22Rv1 (cell line): Measurements from ENCODE around the gene AFG3L2.

ENCODE experiments used
- H3K27ac ChIP-seq: fragments of 450-650 bp; 2 replicates; pipeline ENCODE4 v1.5.1; 2017
- CTCF ChIP-seq: fragments of 450-650 bp; IDR thresholded peaks from 2 replicates; pipeline ENCODE4 v1.5.1; 2017; ENCODE audit warnings: mild to moderate bottlenecking
- ZFX ChIP-seq: fragments of 450-650 bp; IDR thresholded peaks from 2 replicates; pipeline ENCODE4 v1.6.1; 2017; ENCODE audit warnings: antibody characterized with exemption, borderline replicate concordance

AFG3L2 gene

GRCh38 chr18:12369211-12369610 lies 7.8 kb downstream of the AFG3L2 start:
- TF ChIP-seq ZFX (no peak), CTCF (no peak)
- H3K27ac ChIP-seq, result no peak overlapping the region

GRCh38 chr18:12366784-12367183 lies 10.2 kb downstream of the AFG3L2 start:
- TF ChIP-seq CTCF (no peak), ZFX (no peak)

GRCh38 chr18:12366379-12366778 lies 10.6 kb downstream of the AFG3L2 start:
- no peak overlapping the region for H3K27ac ChIP-seq
- TF ChIP-seq CTCF, result no peak
- TF ChIP-seq ZFX, result no peak

More at GRCh38 chr18:12366784-12367183, 10.2 kb downstream of the AFG3L2 start:
- no peak overlapping the region for H3K27ac ChIP-seq

GRCh38 chr18:12362473-12363174 lies 14.4 kb downstream of the AFG3L2 start:
- TF ChIP-seq ZFX, result no peak
- no peak for TF ChIP-seq CTCF
- no peak overlapping the region for H3K27ac ChIP-seq

GRCh38 chr18:12361770-12362378 lies 15.2 kb downstream of the AFG3L2 start:
- TF ChIP-seq ZFX, result no peak
- no peak for TF ChIP-seq CTCF
- H3K27ac ChIP-seq, result no peak overlapping the region

GRCh38 chr18:12359515-12359927 lies 17.5 kb downstream of the AFG3L2 start:
- H3K27ac ChIP-seq, result no peak overlapping the region
- TF ChIP-seq CTCF (no peak), ZFX (no peak)

GRCh38 chr18:12352188-12352587 lies 24.8 kb downstream of the AFG3L2 start:
- H3K27ac ChIP-seq, result no peak overlapping the region
- TF ChIP-seq CTCF (no peak), ZFX (no peak)
